Mucosa of gallbladder (tissue), 1 donor: ENCODE data around the gene CHST12. TPM values are rescaled to one million over a fixed set of nuclear protein-coding genes. Genes with fewer than 3 reads are reported as not detected.
"Not testable (repeated sequence)": the region's sequence is repeated elsewhere in the genome, so short reads cannot be mapped to it uniquely, and the experiment has no call there.

Source experiments
- DNase-seq: peaks from one replicate; pipeline ENCODE4 v3.0.0-alpha.2; 2020; ENCODE audit warnings: low spot score
- total RNA-seq: library from RNA; stranded (reverse); gene quantifications from one replicate; pipeline ENCODE4 v1.2.1, GENCODE V29; 2021
- donor health status: DM: no; HTN: no; CAD: no.

The CHST12 gene
- total RNA-seq, 1 donor from 2014 or later: 26.8 TPM

- not testable (repeated sequence) for DNase-seq
Measured at GRCh38 chr7:2378125-2378524, 25.3 kb upstream of the CHST12 start.

- no peak for DNase-seq
Measured at GRCh38 chr7:2379161-2379560, 24.2 kb upstream of the CHST12 start.

- DNase-seq: no peak
Measured at GRCh38 chr7:2379821-2380450, 23.5 kb upstream of the CHST12 start.

GRCh38 chr7:2380461-2380860 is 22.9 kb upstream of the CHST12 start:
- DNase-seq: no peak

- DNase-seq: no peak
Measured at GRCh38 chr7:2381227-2381626, 22.2 kb upstream of the CHST12 start.

GRCh38 chr7:2381881-2382509 is 21.4 kb upstream of the CHST12 start:
- DNase-seq: no peak

- no peak for DNase-seq
Measured at GRCh38 chr7:2383543-2384274, 19.7 kb upstream of the CHST12 start.

- DNase-seq: no peak
Measured at GRCh38 chr7:2384354-2385243, 18.8 kb upstream of the CHST12 start.

GRCh38 chr7:2386122-2386521 is 17.3 kb upstream of the CHST12 start:
- DNase-seq: not testable (repeated sequence)

- no peak for DNase-seq
Measured at GRCh38 chr7:2386964-2387669, 16.3 kb upstream of the CHST12 start.

GRCh38 chr7:2387897-2388636 is 15.3 kb upstream of the CHST12 start:
- DNase-seq: no peak

GRCh38 chr7:2388637-2388954 is 14.8 kb upstream of the CHST12 start:
- no peak for DNase-seq

GRCh38 chr7:2390020-2390816 is 13.2 kb upstream of the CHST12 start:
- DNase-seq: not testable (repeated sequence)

- DNase-seq: no peak
Measured at GRCh38 chr7:2393706-2394105, 9.7 kb upstream of the CHST12 start.

- no peak for DNase-seq
Measured at GRCh38 chr7:2394566-2395082, 8.8 kb upstream of the CHST12 start.

- no peak for DNase-seq
Measured at GRCh38 chr7:2398506-2398905, 4.9 kb upstream of the CHST12 start.

GRCh38 chr7:2399848-2400587 is 3.4 kb upstream of the CHST12 start:
- peak; percentile 79 for DNase-seq

GRCh38 chr7:2402687-2403013 is 761 bp upstream of the CHST12 start:
- no peak for DNase-seq
